ENCODE measurements around the gene CD38. TPM values are rescaled to one million over a fixed set of nuclear protein-coding genes. Genes with fewer than 3 reads are reported as not detected.

The CD38 gene
- total RNA-seq, 4 donors from 2014 or later = 3.0 to 12.1 (median 6.7) TPM

DNA sequence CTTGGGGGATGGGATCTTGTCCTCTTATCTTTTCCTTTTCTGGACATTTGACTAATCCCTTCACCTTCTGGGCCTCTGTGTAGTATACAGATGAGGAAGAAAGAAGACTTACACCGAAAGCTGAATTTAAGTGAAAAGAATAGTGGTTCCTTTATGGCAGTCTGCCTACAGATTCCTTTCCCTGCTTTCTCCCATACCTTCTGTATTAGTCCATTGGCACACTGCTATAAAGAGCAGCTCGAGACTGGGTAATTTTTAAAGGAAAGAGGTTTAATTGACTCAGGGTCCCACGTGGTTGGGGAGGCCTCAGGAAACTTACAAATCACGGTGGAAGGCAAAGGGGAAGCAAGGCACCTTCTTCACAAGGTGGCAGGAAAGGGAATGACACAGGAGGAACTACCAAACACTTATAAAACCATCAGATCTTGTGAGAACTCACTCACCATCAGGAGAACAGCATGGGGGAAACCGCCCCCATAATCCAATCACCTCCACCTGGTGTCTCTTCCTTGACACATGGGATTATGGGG is 34.0 kb upstream of the CD38 start:
- no peak overlapping the region for H3K27ac ChIP-seq
- H3K4me3 ChIP-seq = no peak overlapping the region
- no peaks in the 10 kb centered on the region for H3K36me3 ChIP-seq
- 52 to 56% methylated on average over 5 of the region's 5 CpGs for WGBS, 2 donors
- no peaks in the 10 kb centered on the region for H3K4me1 ChIP-seq
- DNase-seq (ENCODE audit: low spot score in 2 of 2) = no peak
- H3K27me3 ChIP-seq = no peaks in the 10 kb centered on the region
- TF ChIP-seq POLR2A (IDR thresholded peaks at IDR 0.05) (no peak), EP300 (IDR thresholded peaks at IDR 0.05) (no peak)
- TF ChIP-seq, protein P1, sequence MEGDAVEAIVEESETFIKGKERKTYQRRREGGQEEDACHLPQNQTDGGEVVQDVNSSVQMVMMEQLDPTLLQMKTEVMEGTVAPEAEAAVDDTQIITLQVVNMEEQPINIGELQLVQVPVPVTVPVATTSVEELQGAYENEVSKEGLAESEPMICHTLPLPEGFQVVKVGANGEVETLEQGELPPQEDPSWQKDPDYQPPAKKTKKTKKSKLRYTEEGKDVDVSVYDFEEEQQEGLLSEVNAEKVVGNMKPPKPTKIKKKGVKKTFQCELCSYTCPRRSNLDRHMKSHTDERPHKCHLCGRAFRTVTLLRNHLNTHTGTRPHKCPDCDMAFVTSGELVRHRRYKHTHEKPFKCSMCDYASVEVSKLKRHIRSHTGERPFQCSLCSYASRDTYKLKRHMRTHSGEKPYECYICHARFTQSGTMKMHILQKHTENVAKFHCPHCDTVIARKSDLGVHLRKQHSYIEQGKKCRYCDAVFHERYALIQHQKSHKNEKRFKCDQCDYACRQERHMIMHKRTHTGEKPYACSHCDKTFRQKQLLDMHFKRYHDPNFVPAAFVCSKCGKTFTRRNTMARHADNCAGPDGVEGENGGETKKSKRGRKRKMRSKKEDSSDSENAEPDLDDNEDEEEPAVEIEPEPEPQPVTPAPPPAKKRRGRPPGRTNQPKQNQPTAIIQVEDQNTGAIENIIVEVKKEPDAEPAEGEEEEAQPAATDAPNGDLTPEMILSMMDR (IDR thresholded peaks at IDR 0.05) = no peak
- peaks cover 0 to 11% (median 0%) of the 10 kb centered on the region in 4 donors for H3K9me3 ChIP-seq

DNA sequence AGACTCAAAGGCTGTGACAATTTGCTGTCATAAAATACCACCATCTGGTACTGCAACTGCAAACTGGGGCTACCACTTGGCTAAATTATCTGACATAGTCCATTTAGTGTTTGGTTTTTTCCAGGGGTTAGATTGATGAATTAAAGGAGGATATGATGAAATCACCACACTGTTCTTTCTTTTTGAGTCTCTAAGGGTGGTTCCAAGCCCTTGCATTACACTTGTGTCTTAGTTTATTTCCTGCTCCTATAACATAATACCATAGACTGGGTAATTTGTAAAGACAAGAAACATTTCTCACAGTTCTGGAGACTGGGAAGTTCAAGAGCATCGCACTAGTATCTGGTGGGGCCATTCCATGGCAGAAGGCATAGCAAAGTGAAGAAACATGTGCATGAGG is 32.0 kb upstream of the CD38 start:
- no peak for TF ChIP-seq EP300 (IDR thresholded peaks at IDR 0.05)
- TF ChIP-seq, protein P1 (IDR thresholded peaks at IDR 0.05) = no peak
- TF ChIP-seq POLR2A (IDR thresholded peaks at IDR 0.05) = no peak
- H3K4me3 ChIP-seq = no peak overlapping the region
- no peaks in the 10 kb centered on the region for H3K4me1 ChIP-seq
- no peak overlapping the region for H3K27ac ChIP-seq
- DNase-seq (ENCODE audit: low spot score in 2 of 2) = no peak
- 97 to 100% methylated on average over 1 of the region's 1 CpG for WGBS, 2 donors
- H3K36me3 ChIP-seq = no peaks in the 10 kb centered on the region
- H3K27me3 ChIP-seq = no peaks in the 10 kb centered on the region
- peaks cover 0 to 11% (median 0%) of the 10 kb centered on the region in 4 donors for H3K9me3 ChIP-seq

DNA sequence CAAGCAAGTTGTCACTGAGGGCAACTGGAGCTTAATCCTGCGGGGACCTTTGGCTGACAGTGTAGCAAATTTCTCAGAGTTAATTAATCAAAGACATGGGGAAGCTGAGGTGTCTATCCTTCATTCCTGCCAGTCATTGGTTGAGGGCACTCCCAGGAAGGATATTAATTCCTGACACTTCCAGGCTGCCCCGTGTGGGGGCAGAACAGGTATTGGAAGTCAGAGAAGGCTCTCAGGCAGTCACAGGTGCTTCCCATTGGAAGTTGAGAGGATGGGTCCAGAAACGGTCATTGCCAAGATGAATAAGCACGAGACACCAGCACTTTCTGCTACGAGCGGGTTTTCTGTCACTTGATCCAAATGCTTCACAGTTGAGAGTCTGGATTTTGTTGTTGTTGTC is 29.1 kb upstream of the CD38 start:
- no peak for DNase-seq (ENCODE audit: low spot score in 2 of 2)
- H3K36me3 ChIP-seq = no peaks in the 10 kb centered on the region
- no peaks in the 10 kb centered on the region for H3K4me1 ChIP-seq
- H3K9me3 ChIP-seq = peaks cover 0 to 3% (median 0%) of the 10 kb centered on the region in 4 donors
- TF ChIP-seq, protein P1 (IDR thresholded peaks at IDR 0.05) = no peak
- no peak for TF ChIP-seq EP300 (IDR thresholded peaks at IDR 0.05)
- no peak for TF ChIP-seq POLR2A (IDR thresholded peaks at IDR 0.05)
- H3K27me3 ChIP-seq = no peaks in the 10 kb centered on the region
- WGBS, 2 donors = 75 to 78% methylated on average over 6 of the region's 6 CpGs
- H3K4me3 ChIP-seq = no peak overlapping the region
- no peak overlapping the region for H3K27ac ChIP-seq

DNA sequence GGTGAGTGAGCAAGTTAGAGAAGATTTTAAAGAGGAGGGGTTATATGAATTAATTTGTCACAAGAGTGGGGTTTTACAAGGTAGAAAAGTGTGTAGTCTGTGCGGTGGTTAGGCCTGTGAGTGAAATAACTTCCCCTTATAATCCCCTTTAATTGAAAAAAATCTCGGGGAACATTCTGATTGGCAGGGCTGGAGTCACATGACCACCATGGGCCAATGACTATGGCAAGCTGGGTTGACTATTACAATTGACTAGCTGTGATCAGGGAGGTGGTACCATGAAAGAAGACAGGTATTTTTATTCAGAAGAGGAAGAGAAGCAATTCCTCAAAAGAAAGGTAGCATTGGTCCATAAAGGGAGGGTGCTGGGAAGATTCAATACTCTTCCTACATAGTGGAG is 27.0 kb upstream of the CD38 start:
- DNase-seq (ENCODE audit: low spot score in 2 of 2) = no peak
- Histone ChIP-seq H3K27ac (no peak overlapping the region), H3K27me3 (no peaks in the 10 kb centered on the region), H3K4me1 (no peaks in the 10 kb centered on the region), H3K4me3 (no peak overlapping the region), H3K9me3 (peaks cover 0 to 3% (median 0%) of the 10 kb centered on the region in 4 donors), H3K36me3 (no peaks in the 10 kb centered on the region)
- 95 to 97% methylated on average over 2 of the region's 2 CpGs for WGBS, 2 donors
- TF ChIP-seq POLR2A (IDR thresholded peaks at IDR 0.05) (no peak), EP300 (IDR thresholded peaks at IDR 0.05) (no peak)
- TF ChIP-seq, protein P1 (IDR thresholded peaks at IDR 0.05) = no peak

DNA sequence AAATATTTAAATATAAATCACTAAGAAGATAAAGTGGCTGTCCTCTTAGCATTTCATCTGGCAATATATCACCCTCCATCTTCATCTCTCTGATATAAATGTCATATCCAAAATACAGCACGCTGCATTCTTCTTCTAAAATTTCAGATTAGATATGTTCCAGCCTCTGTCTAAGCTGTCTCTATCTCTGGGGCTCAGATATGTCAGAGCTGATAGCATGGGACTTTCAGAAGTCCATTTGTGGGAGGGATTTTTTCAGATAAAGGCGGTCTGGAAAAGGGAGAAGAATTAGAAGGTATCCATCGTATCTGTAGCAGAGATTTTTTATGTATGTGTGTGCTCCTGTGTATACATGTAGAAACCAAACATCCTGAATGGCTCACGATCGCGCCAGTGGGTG is 25.0 kb upstream of the CD38 start:
- Histone ChIP-seq H3K4me1 (no peaks in the 10 kb centered on the region), H3K9me3 (no peaks in the 10 kb centered on the region), H3K36me3 (no peaks in the 10 kb centered on the region), H3K4me3 (no peak overlapping the region), H3K27ac (no peak overlapping the region), H3K27me3 (no peaks in the 10 kb centered on the region)
- TF ChIP-seq POLR2A (IDR thresholded peaks at IDR 0.05) (no peak), EP300 (IDR thresholded peaks at IDR 0.05) (no peak)
- TF ChIP-seq, protein P1 (IDR thresholded peaks at IDR 0.05) = no peak
- no peak for DNase-seq (ENCODE audit: low spot score in 2 of 2)
- WGBS, 2 donors = 92% methylated on average over 6 of the region's 6 CpGs

Measured in tibial nerve (tissue), 4 donors.